ENCODE results near the gene BICD2.

BICD2 gene

DNA sequence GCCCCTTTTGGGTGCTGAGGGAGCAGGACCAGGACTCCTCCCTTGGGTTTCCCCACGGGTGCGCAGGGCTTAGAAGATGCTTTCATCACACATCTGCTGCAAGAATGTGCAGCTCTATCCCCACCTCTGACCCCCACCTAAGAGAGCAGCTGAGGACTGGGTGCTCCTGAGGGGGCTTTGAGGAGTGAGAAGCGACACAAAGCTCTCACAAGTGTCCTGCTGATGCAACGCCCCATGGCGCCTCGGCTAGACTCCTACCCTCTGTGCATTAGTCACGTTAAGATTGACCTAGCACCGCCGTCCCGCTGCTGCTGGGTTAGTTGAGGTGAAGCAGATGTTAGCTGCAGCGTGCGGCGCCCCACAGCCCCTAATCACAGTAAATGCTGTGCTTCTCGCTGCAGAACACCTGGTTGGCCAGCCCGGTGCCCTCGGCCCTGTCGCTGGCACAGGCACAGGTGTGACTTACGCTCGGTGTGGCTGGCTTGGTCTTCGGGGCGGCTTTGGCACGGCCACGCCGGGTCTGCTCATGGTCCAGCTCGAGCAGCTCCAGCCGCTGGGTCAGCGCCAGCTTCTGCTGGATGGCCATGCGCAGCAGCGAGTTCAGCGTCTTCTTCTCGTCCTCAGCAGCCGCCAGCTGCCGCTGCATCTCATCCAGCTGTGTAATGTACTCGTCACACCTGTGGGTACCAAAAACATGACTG is 49.7 kb downstream of the BICD2 start:
- DNase-seq (ENCODE audit: low read depth): no peak

DNA sequence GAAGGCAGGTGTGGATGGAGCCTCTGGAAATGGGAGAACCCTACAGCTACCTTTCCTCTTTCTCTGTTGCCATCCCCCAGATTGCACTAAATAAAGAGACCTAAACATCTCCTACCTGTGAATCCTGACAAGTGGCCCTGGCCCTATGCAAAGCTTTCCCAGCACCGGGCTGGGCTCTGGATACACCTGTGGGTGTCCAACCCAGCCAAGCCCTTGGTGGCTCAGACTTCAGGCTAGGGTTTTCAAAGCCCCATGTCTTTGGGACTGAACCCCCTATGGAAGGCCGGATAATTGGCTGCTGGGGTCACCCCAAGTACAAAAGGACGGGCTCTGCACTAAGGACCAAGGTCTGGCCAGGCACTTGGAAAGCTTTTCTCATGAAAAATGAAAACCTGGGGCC is 50.6 kb downstream of the BICD2 start:
- DNase-seq (ENCODE audit: low read depth): no peak

DNA sequence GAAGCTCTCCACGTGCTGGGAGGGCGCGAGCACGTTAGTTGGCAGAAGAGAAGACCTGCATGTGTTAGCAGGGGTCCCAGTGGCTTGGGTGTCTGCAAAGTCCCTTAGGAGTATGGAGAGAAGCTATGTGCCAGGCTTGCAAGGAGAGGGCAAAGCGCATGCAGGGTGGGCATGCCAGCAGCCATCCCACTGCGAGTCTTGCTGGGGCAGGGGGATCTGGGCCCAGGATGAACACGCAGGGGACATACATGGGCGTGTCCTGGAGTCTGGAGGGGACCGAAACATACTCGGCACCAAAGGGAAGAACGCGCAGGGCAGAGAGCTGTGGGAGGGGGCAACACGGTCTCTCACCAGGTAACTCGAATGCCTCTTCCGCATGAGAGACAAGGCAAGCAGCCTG is 51.1 kb downstream of the BICD2 start:
- DNase-seq (ENCODE audit: low read depth): no peak

DNA sequence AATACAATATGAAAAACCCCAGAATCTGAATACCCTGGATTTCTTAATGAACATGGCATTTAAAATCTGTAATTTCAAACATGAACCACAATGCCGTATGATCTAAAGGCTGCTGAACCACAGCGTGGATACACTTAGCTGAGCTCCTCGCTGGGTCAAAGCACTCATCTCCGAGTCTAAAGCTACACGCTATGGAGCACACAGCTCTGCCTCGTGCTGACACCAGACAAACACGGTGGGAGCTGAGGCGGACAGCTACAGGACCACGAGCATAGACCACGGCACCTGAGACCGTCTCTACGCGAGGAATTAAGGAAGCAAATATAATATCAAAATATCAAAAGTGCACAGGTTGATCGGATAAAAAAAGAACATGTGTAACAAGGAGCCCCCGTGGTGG is 51.9 kb downstream of the BICD2 start:
- DNase-seq (ENCODE audit: low read depth): no peak

DNA sequence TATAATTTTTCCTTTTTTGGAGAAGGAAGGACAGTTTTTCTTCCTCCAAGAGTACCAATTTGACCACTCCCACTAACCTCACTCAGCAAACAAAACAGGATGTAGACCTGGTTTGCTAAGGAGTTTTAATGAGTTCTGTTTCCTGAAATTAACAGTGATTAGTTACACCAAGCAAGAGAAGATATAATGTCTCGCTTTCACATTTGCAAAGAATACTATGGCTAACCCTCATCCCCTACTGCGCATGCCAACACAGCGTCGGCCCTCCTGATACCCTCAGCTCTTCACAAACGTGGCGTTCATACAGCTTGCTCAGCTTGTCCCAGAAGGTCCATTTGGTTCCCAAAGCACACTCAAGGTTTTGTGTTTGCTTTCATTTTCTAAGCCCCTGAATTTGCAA is 52.8 kb downstream of the BICD2 start:
- no peak for DNase-seq (ENCODE audit: low read depth)

DNA sequence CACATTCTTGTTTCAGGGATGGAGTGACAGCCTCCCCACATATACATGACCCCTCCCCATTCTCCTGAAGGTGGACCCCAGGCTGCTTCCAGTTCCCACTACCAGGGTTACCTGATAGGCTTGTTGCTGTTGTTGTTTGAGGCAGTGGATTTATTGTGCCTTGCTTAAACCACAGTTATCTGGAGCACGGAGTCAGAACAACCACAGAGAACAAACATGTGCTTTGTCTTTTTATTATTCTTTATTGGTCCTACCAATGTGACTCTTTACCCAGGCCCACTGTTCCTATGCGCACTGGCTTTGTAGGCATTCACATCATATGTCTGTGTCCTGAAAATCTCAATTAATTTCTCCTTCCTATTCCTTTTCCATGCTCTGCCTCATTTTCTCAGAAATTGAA is 53.5 kb downstream of the BICD2 start:
- no peak for DNase-seq (ENCODE audit: low read depth)

DNA sequence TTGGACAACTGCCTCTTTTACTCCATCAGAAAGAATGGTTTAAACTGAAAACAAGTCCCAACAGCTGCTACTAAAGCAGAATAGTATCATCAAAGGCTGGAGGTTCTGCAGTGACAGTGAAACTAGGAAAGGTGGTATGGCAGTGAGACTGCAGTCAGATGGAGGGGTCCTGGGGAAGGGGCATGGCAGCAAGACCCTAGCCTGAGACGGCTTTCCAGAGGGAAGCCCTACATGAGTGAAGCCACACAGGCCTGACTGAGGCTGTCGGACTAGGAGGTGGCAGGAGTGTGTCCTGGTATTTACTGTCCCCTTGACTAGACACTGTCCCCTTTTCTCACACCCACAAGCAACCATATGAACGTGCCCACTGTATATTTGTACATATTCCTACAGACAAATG is 54.3 kb downstream of the BICD2 start:
- DNase-seq (ENCODE audit: low read depth): no peak

DNA sequence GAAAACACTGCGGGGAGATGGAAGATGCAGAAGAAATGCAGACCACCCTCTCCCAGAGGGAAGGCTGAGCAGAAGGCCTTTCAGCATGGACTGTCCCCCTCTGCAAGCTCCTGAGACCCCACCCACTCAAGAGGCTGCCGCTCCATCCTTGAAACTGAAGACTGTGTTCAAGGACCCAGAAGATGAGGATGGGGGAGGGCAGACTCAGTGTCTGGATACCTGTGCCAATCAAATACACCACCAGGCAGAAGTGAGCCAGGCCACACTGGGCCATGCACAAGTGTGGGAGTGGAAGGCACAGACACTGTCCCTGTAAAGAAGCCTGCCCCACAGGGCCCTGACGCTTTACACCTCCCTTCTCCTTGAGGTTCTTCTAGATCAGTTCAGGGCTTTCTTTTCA is 54.7 kb downstream of the BICD2 start:
- DNase-seq (ENCODE audit: low read depth): no peak

DNA sequence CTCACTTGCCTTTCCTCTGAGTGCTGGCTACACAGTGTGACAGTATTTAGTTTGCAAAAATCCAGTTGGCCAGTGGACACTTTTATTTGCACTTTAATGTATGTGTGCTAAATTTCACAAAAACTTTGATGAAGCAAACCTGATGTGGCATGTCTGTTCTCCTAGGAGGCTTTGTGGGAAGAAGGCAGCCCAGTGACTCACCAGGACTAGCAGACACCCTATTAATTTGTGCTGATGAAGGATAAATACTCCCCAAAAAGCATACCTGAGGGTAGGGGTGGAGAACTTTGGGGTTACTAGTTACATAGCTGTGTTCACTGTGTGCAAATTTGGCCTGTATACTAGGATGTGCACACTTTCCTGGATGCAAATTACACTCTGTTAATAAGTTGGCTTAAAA is 55.4 kb downstream of the BICD2 start:
- DNase-seq (ENCODE audit: low read depth): no peak

DNA sequence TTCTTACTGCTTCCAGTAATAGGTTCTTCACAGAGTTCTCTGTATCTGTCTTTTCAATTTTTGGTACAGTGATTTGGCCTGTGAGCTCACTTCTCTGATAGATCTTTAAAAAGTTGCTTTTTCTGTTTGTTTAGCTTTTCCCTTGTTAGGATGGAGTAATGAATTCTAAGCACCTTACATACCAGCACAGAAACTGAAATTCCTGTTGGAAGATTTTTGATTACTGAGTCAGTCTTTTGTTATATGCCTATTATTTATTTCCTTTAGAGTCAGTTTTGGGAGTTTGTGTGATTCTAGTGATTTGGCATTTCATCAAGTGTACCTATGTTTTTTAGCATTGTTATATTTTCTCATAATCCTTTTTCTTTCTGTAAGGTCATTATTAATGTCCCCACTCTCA is 57.1 kb downstream of the BICD2 start:
- DNase-seq (ENCODE audit: low read depth): no peak

DNA sequence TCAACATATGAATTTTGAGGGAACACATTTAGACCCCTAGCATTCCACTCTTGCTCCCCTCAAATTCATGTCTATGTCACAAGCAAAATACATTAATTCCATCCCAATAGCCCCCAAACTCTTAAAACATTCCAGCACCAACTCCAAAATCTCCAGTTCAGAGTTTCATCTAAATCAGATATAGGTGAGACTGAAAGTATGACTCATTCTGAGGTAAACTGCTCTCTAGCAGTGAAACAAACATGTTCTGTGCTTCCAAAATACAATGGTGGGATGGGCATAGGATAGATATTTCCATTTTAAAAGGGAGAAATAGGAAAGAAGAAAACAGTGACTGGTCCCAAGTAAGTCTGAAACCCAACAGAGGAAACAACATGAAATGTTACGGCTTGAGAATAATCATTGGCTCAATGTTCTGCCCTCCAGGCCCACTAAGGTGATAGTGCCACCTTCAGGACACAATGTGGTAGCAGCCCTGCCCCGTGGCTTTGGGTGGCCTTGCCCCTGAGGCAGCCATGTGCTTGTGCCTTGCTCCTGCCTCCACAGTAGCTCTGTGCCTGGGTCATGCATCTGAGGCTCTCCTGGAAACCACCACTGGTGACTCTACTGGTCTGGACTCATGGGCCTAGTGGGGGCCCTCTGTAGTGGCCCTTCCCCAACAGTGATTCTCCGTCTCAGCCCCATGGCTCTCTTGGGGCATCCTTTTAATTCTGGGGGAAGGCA is 58.3 kb downstream of the BICD2 start:
- DNase-seq (ENCODE audit: low read depth): no peak

DNA sequence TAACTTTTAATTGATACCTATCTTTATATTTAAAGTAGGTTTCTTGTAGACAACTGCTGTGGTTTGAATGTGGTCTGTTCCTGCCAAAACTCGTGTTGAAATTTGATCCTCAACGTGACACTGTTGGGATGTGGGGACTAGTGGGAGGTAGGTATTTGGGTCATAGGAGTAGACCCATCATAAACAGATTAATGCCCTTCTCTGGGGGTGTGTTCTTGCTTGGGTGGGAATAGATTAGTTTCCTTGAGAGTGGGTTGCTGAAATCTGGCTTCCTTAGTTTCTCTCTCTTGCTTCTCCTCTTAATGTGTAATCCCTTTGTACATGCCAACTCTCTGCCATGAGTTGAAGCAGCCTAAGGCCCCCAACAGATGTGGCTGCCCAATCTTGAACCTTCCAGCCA is 60.1 kb downstream of the BICD2 start:
- DNase-seq (ENCODE audit: low read depth): no peak

DNA sequence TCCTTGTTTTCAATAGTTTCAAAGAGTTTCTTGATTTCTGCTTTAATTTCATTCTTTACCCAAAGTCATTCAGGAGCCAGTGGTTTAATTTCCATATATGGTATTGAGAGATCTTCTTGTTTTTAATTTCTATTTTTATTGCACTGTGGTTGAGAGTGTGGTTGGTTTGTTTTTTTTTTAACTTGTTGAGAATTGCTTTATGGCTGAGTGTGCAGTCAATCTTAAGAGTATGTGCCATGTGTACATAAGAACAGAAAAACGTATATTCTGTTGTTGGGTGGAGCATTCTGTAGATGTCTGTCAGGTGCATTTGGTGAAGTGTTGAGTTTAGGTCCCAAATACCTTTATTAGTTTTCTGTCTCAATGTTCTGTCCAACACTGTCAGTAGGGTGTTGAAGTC is 68.0 kb downstream of the BICD2 start:
- no peak for DNase-seq (ENCODE audit: low read depth)

DNA sequence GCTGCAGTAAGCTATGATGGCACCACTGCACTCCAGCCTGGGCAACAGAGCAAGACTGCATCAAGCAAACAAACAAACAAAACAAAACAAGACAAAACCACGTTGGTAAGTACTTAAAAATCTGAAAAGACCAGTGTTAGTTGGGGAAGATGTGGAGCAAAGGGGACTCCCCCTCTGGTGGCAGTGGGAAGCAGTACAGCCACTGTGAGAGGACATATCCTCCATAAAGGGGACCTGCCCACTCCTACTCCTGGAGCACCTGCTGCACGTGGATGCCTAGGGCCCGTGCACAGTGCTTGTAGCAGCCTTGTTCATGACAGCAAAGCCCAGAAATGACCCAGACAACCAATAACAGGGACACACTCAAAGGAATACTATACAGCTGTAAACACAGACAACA is 77.7 kb downstream of the BICD2 start:
- DNase-seq (ENCODE audit: low read depth): no peak

DNA sequence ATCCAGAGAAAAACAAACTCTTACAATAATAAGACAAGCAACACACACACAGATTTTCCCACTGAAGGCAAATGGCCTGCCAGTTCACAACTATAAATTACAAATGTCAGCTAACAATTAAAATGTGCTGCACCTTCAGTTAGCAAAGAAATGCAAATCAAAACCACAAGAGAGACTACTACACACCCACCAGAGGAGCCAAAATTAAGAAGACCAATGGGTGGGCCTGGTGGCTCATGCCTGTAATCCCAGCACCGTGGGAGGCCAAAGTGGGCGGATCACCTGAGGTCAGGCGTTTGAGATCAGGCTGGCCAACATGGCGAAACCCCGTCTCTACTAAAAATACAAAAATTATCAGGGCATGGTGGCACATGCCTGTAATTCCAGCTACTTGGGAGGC is 79.6 kb downstream of the BICD2 start:
- DNase-seq (ENCODE audit: low read depth): no peak

DNA sequence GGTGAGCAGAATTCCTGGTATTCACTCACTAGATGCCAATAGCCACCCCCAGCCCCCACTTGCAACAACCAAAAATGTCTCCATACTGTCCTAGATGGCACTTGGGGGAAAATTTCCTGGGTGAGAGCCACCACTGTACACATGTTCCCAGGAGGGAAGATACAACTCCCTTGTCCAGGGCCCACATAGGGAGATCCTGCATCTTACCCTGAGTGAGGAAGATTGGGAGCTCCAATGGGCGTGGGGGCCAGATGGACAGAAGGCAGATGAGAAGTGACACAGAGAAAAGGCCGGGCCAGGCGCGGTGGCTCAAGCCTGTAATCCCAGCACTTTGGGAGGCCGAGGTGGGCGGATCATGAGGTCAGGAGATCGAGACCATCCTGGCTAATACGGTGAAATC is 82.4 kb downstream of the BICD2 start:
- no peak for DNase-seq (ENCODE audit: low read depth)

DNA sequence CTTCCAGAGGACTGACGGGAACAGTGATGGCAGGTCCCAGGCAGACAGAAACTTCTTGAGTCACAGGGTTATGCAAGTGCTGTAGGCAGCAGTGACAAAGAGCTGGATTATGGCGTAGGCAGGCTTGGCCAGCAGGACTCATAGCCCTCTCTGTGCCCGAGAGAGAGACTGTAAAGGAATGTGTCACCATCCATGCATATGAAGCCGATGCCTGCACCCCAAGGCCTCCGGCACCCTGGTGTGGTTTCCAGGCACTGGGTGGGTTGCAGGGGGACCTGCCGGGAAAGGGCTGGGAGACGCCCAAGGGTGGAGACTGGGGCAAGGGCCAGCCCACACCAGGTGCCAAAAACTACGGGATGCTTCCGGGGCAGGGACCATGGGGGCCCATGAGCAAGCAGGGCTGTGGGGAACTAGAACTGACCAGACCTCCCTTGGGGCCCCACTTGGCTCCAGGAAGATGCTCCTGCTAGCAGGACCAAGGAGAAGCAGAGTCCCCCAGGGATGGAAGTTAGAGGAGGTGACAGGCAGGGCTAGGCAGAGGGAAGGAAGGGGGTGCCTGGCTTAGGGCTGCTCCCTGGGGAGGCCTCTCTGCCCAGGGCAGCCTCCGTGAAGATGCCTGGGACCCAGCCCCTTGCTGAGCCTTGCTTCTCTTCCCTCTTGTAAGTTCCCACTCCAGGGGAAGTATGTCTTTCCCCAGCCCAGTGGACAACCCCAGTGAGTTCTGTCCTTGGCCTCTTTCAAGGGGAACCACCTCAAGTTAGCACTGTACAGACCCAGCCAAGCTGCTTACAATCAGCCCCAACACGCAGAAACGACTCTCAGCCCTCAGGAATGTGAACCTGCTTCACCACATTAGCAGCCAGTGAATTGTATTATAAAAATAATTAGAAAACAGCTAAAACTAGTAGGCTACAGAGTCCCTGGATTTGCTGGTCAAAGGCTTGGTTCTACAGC is 84.2 kb downstream of the BICD2 start:
- DNase-seq (ENCODE audit: low read depth): no peak

DNA sequence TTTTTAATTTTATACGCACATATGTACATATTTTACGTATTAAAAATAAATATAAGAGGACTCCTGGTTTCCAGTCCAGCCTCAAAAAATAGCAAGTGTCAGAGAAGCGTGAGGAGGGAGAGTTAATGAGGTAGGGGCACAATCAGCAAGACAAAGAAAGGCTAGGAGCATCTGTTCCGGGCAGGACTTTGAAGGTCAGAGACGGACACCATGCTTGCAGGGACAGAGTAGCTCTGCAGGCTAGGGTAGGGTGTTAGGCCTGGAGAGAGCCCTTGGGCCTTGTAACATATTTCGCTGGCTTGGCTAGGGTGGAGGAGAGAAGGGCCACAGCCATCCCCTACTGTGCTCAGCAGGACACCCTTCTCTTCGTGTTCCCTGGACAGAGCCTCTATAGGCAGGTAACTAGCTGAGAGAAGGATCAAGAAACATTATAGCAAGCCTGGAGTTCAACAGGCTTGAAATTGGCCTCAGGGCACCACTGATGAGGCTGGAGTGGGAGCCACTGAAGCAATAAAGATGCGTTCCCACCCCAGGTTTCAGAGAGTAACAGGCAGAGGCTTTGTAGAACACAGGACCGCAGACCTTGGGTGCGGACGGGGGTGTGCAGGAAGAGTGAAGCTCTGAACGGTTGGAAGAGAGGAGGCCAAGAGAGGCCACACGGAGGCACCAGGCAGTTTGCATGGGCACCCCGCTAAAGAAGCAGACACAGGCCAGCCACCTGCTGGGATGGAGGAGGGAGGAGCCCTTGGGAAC is 85.0 kb downstream of the BICD2 start:
- DNase-seq (ENCODE audit: low read depth): no peak

DNA sequence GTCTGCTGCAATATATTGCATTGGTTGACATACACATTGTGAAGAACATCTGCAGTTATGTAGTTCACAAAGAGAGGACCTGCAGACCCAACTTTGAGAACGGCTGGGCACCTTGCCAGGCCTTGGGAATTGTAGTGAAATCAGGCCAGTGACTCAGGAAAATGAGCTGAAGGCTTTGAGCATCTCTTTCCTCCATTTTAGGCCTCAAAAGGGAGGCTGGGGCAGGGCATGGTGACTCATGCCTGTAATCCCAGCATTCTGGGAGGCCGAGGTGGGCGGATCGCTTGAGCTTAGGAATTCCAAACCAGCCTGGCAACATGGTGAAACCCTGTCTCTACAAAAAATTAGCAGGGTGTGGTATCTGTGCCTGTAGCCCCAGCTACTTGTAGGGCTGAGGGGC is 93.3 kb downstream of the BICD2 start:
- peak; percentile 34 for DNase-seq (ENCODE audit: low read depth)

DNA sequence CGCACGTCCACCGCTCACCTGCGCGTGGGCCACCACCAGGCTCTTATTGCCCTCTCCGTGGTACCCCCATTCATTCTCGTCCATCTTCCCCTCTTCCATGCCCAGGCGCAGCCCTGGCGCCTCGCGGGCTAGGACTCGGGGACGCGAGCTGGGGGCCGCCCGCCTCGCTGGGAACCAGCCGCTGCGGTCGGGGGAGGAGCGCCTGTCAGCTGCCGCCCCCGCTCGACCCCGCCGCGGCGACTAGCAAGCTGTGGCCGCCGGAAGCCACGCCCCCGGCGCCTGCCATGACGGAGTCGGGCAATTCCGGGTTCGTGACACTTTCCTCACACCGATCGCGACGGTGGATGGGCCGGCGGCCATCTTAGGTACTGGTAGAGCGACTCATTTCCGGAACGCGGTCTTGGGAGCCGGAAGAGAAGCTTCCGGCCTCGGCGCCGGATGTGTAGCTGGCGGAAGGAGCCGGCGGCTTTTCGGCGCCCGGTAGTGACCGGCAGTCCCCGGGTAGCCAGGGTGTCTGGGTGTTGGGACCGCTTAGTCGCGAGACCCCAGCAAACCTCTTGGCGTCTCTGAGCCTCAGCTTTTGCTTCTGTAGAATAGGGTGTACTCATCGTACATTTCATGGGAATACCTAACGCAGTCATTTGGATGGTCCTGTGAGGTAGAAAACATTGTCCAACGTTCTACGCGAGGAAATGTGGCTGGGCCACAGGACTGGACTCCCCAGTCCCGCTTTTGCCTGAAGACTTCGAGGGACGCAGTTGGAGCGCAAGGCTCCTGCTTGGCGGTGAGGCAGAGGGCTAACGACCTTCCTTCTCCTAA is 94.5 kb downstream of the BICD2 start, which contains the start of gene IPPK:
TSS of gene IPPK (minus strand) at position 242 of the 819 bp plus-strand sequence. CDS start at position 99, 143 bp downstream.
- peak; percentile 98 for DNase-seq (ENCODE audit: low read depth)

DNA sequence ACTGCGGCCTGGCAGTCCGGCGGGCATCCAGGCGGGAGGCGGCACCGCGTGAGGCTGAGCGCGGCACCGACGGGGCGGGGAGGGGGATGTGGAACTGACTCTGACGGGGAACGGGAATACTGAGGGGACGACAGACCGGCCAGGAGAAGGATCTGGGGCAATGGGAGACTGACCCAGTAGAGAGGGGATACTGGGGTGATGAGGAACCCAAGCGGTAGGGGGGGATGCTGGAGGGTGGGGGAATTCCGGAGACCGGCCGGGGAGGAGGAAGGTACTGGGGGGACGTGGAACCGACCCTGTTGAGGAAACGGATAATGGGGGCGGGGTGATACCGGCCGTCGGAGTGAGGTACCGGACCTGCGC is 95.1 kb downstream of the BICD2 start:
- no peak for DNase-seq (ENCODE audit: low read depth)
